ENCODE measurements around the gene BTRC.

BTRC gene

DNA sequence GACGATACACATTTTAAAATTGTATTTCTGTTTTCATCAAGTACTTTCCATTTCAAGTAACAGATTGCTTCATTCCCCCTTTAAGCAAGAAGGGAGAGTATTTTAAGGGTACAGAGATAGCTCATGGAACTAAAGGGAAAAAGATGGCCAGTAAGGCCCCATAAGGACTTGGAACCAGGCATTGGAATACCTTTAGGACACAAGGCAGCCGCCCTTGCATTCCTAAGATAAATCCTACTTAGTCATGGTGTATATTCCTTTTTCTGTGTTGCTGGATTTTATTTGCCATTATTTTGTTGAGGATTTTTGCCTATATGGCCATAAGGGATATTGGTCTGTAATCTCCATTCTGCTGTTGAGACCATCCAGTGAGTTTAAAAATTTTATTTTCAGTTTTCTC is 49.2 kb downstream of the BTRC start:
- TF ChIP-seq EZH2phosphoT487 (conservative IDR thresholded peaks at IDR 0.05; ENCODE audit: low read length) = no peak
- TF ChIP-seq, protein P1, sequence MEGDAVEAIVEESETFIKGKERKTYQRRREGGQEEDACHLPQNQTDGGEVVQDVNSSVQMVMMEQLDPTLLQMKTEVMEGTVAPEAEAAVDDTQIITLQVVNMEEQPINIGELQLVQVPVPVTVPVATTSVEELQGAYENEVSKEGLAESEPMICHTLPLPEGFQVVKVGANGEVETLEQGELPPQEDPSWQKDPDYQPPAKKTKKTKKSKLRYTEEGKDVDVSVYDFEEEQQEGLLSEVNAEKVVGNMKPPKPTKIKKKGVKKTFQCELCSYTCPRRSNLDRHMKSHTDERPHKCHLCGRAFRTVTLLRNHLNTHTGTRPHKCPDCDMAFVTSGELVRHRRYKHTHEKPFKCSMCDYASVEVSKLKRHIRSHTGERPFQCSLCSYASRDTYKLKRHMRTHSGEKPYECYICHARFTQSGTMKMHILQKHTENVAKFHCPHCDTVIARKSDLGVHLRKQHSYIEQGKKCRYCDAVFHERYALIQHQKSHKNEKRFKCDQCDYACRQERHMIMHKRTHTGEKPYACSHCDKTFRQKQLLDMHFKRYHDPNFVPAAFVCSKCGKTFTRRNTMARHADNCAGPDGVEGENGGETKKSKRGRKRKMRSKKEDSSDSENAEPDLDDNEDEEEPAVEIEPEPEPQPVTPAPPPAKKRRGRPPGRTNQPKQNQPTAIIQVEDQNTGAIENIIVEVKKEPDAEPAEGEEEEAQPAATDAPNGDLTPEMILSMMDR (IDR thresholded peaks at IDR 0.05; ENCODE audit: insufficient read depth, low read length, poor library complexity, severe bottlenecking) = no peak
- Histone ChIP-seq H3K9me2 (replicated peaks; ENCODE audit: insufficient read depth, low read length) (no peaks in the 10 kb centered on the region), H3K9ac (ENCODE audit: low read length) (no peak overlapping the region), H2AFZ (ENCODE audit: low read depth, low read length, severe bottlenecking) (no peak overlapping the region), H3K27ac (ENCODE audit: low read depth, low read length) (no peak overlapping the region), H4K20me1 (ENCODE audit: low read depth, low read length) (no peaks in the 10 kb centered on the region), H3K9me3 (ENCODE audit: insufficient read depth, low read length) (no peaks in the 10 kb centered on the region), H3K27me3 (ENCODE audit: low read length) (no peaks in the 10 kb centered on the region), H3K4me3 (ENCODE audit: insufficient read depth, low read length, poor library complexity, severe bottlenecking) (no peak overlapping the region), H3K36me3 (ENCODE audit: low read length) (no peaks in the 10 kb centered on the region), H3K79me2 (ENCODE audit: insufficient read depth, low read length) (no peaks in the 10 kb centered on the region; the same call in 1 of the 2 replicates), H3F3A (ENCODE audit: insufficient read depth) (no peaks in the 10 kb centered on the region), H3K4me2 (ENCODE audit: low read depth, low read length, poor library complexity, severe bottlenecking) (no peak overlapping the region)

DNA sequence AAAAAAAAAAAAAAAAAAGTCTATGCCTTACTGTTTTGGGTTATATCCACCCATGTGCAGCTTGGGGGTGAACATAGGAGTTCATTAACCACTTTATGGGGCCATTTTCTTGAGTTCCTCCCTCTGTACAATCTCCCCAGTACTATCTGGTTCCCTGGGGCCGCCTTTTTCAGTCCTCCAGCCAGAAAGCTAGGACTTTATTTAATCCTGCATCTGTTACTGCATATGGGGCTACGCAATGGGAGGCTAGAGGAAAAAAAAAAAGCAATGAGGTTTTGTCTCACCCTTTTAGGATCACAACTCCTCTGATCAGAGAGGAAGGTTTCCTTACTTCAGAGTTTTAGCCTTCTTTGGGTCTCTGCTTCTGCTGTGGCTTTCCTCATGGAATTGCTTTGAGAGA is 51.0 kb downstream of the BTRC start:
- Histone ChIP-seq H3K9ac (ENCODE audit: low read length) (no peak overlapping the region), H3K9me3 (ENCODE audit: insufficient read depth, low read length) (no peaks in the 10 kb centered on the region), H3K27me3 (ENCODE audit: low read length) (no peaks in the 10 kb centered on the region), H3K4me2 (ENCODE audit: low read depth, low read length, poor library complexity, severe bottlenecking) (no peak overlapping the region), H3K4me3 (ENCODE audit: insufficient read depth, low read length, poor library complexity, severe bottlenecking) (no peak overlapping the region), H2AFZ (ENCODE audit: low read depth, low read length, severe bottlenecking) (no peak overlapping the region), H3K36me3 (ENCODE audit: low read length) (no peaks in the 10 kb centered on the region), H4K20me1 (ENCODE audit: low read depth, low read length) (no peaks in the 10 kb centered on the region), H3K27ac (ENCODE audit: low read depth, low read length) (no peak overlapping the region), H3K9me2 (replicated peaks; ENCODE audit: insufficient read depth, low read length) (no peaks in the 10 kb centered on the region), H3K79me2 (ENCODE audit: insufficient read depth, low read length) (no peaks in the 10 kb centered on the region; the same call in 1 of the 2 replicates), H3F3A (ENCODE audit: insufficient read depth) (no peaks in the 10 kb centered on the region)
- TF ChIP-seq, protein P1 (IDR thresholded peaks at IDR 0.05; ENCODE audit: insufficient read depth, low read length, poor library complexity, severe bottlenecking) = no peak
- TF ChIP-seq EZH2phosphoT487 (conservative IDR thresholded peaks at IDR 0.05; ENCODE audit: low read length) = no peak

- no peak for TF ChIP-seq EZH2phosphoT487 (conservative IDR thresholded peaks at IDR 0.05; ENCODE audit: low read length)
- TF ChIP-seq, protein P1 (IDR thresholded peaks at IDR 0.05; ENCODE audit: insufficient read depth, low read length, poor library complexity, severe bottlenecking) = no peak
- no peak overlapping the region for H2AFZ ChIP-seq (ENCODE audit: low read depth, low read length, severe bottlenecking)
- no peaks in the 10 kb centered on the region for H3K9me3 ChIP-seq (ENCODE audit: insufficient read depth, low read length)
- H4K20me1 ChIP-seq (ENCODE audit: low read depth, low read length) = no peaks in the 10 kb centered on the region
- no peaks in the 10 kb centered on the region for H3K79me2 ChIP-seq (ENCODE audit: insufficient read depth, low read length)
- no peak overlapping the region for H3K4me2 ChIP-seq (ENCODE audit: low read depth, low read length, poor library complexity, severe bottlenecking)
- H3K27ac ChIP-seq (ENCODE audit: low read depth, low read length) = no peak overlapping the region
- H3K27me3 ChIP-seq (ENCODE audit: low read length) = no peaks in the 10 kb centered on the region
- no peaks in the 10 kb centered on the region for H3K36me3 ChIP-seq (ENCODE audit: low read length)
- H3F3A ChIP-seq (ENCODE audit: insufficient read depth) = no peaks in the 10 kb centered on the region
- no peaks in the 10 kb centered on the region for H3K9me2 ChIP-seq (replicated peaks; ENCODE audit: insufficient read depth, low read length)
- no peak overlapping the region for H3K9ac ChIP-seq (ENCODE audit: low read length)
- H3K4me3 ChIP-seq (ENCODE audit: insufficient read depth, low read length, poor library complexity, severe bottlenecking) = no peak overlapping the region
These were observed 57.6 kb downstream of the BTRC start for GRCh38 chr10:101411598-101411997.
